Liver (tissue), 10 donors: ENCODE data around the gene LCMT1. TPM values are rescaled to one million over a fixed set of nuclear protein-coding genes. Genes with fewer than 3 reads are reported as not detected.

ENCODE experiments used
- DNase-seq: peaks from one replicate; pipeline ENCODE4 v3.0.0-alpha.2; 2017; ENCODE audit warnings: low spot score
- H3K27ac ChIP-seq, 2 donors: one replicate each; pipeline ENCODE4 v1.7.0; 2013; ENCODE audit warnings: inconsistent platforms in 2 of 2, low read length in 2 of 2, control low read depth in 1 of 2, low read depth in 1 of 2, mild to moderate bottlenecking in 1 of 2
- H3K27me3 ChIP-seq, 4 donors: one replicate each; pipeline versions ENCODE4 v1.6.1 to v1.7.0; 2013; ENCODE audit warnings: low read length in 3 of 4, inconsistent platforms in 1 of 4, mild to moderate bottlenecking in 1 of 4, moderate library complexity in 1 of 4; ENCODE audit not compliant: control insufficient read depth in 4 of 4, insufficient read depth in 4 of 4
- H3K36me3 ChIP-seq, 4 donors: one replicate each; pipeline versions ENCODE4 v1.6.1 to v1.7.0; 2013; ENCODE audit warnings: low read length in 3 of 4, mild to moderate bottlenecking in 3 of 4, low read depth in 1 of 4, moderate library complexity in 1 of 4; ENCODE audit not compliant: control insufficient read depth in 4 of 4, insufficient read depth in 3 of 4
- H3K4me1 ChIP-seq, 4 donors: one replicate each; pipeline versions ENCODE4 v1.6.1 to v1.7.0; 2013; ENCODE audit warnings: low read length in 3 of 4, mild to moderate bottlenecking in 3 of 4, moderate library complexity in 1 of 4; ENCODE audit not compliant: control insufficient read depth in 4 of 4, insufficient read depth in 4 of 4
- H3K4me3 ChIP-seq, 3 donors: one replicate each; pipeline versions ENCODE4 v1.6.1 to v1.7.0; 2013; ENCODE audit warnings: low read length in 3 of 3, control low read depth in 1 of 3, low read depth in 1 of 3, mild to moderate bottlenecking in 1 of 3
- H3K9ac ChIP-seq, 2 donors: one replicate each; pipeline ENCODE4 v1.7.0; 2013; ENCODE audit warnings: low read length in 2 of 2, mild to moderate bottlenecking in 2 of 2, moderate library complexity in 2 of 2, control low read depth in 1 of 2, low read depth in 1 of 2
- H3K9me3 ChIP-seq, 4 donors: one replicate each; pipeline versions ENCODE4 v1.6.1 to v1.7.0; 2013; ENCODE audit warnings: low read length in 3 of 4; ENCODE audit not compliant: control insufficient read depth in 4 of 4
- CTCF ChIP-seq: fragments of 150-350 bp; IDR thresholded peaks from 2 replicates; pipeline ENCODE4 v1.5.1; 2017; ENCODE audit warnings: improper control_type of control experiment, low read depth, low read length; ENCODE audit not compliant: missing input control
- EGR1 ChIP-seq, 2 donors: IDR thresholded peaks; 2 replicates each; pipeline ENCODE4 v1.6.1; 2016 to 2018; ENCODE audit warnings: antibody characterized with exemption in 2 of 2, low read depth in 2 of 2
- RAD21 ChIP-seq, 2 donors: IDR thresholded peaks; 2 replicates each; pipeline ENCODE4 v1.6.1; 2016; ENCODE audit warnings: antibody characterized with exemption in 2 of 2, mild to moderate bottlenecking in 2 of 2
- TAF1 ChIP-seq: conservative IDR thresholded peaks from 2 replicates; pipeline ENCODE4 v1.6.1; 2016; ENCODE audit warnings: antibody characterized with exemption, mild to moderate bottlenecking
- WGBS: extraction: QIAGEN DNeasy Blood & Tissue Kit; methylation state at CpG from one replicate; pipeline ENCODE4 v1.1.7; 2013; 5-methylcytosine and 5-hydroxymethylcytosine counted together
- polyA plus RNA-seq, 2 donors: library from polyadenylated mRNA; stranded (reverse) in 1 of 2; unstranded in 1 of 2; fragments of 200-250 nt in 1 of 2; fragments of >200 nt in 1 of 2; fragmentation: Nextera tagmentation in 1 of 2; extraction: Ambion mirVana in 1 of 2; gene quantifications; one replicate each; pipeline versions ENCODE4 v1.2.1 to v1.2.3, GENCODE V29; 2013 to 2015
- small RNA-seq: library from RNA; depleted of rRNA; stranded (forward); fragments of <200 nt; gene quantifications from one replicate; pipeline ENCODE3, GENCODE V24; 2014
- total RNA-seq, 2 donors: library from RNA; depleted of rRNA; stranded (reverse); fragments of >200 nt; gene quantifications; one replicate each; pipeline ENCODE4 v1.2.3, GENCODE V29; 2014
- TF ChIP-seq, protein P1 (sequence below): IDR thresholded peaks from 2 replicates; pipeline ENCODE4 v1.6.1; 2016; ENCODE audit warnings: antibody characterized with exemption
- TF ChIP-seq, protein P2 (sequence below): IDR thresholded peaks from 2 replicates; pipeline ENCODE4 v1.6.1; 2016; ENCODE audit warnings: antibody characterized with exemption
- donor health status: healthy.
- donor health status: healthy.
- donor health status: healthy.
- donor health status: healthy.
- donor health status: healthy.

The LCMT1 gene
- total and polyA plus RNA-seq, 4 donors, result 4.8 to 8.2 (median 6.6) TPM

- TF ChIP-seq CTCF, result no peak
Observed at GRCh38 chr16:25222959-25223358, 111.4 kb downstream of the LCMT1 start (continued).

GRCh38 chr16:25223964-25224363 lies 112.4 kb downstream of the LCMT1 start:
- Histone ChIP-seq H3K4me3 (no peak overlapping the region), H3K27me3 (no peaks in the 10 kb centered on the region), H3K36me3 (no peaks in the 10 kb centered on the region), H3K27ac (no peak overlapping the region), H3K4me1 (peaks cover 0 to 11% (median 6%) of the 10 kb centered on the region in 4 donors), H3K9me3 (no peaks in the 10 kb centered on the region), H3K9ac (no peak overlapping the region)
- 92% methylated on average over 6 of the region's 6 CpGs for WGBS
- DNase-seq, result no peak
- no peak for TF ChIP-seq TAF1
- TF ChIP-seq, protein P1, sequence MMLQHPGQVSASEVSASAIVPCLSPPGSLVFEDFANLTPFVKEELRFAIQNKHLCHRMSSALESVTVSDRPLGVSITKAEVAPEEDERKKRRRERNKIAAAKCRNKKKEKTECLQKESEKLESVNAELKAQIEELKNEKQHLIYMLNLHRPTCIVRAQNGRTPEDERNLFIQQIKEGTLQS, result no peak
- TF ChIP-seq, protein P2, sequence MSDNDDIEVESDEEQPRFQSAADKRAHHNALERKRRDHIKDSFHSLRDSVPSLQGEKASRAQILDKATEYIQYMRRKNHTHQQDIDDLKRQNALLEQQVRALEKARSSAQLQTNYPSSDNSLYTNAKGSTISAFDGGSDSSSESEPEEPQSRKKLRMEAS, result no peak

GRCh38 chr16:25224731-25225319 lies 113.3 kb downstream of the LCMT1 start:
- H3K27ac ChIP-seq, result no peak overlapping the region
- WGBS, result 78% methylated on average over 7 of the region's 7 CpGs
- no peak for DNase-seq
- H3K9ac ChIP-seq, result no peak overlapping the region
- TF ChIP-seq EGR1 (IDR thresholded peaks at IDR 0.05; ENCODE audit: low read depth in 2 of 2) (no peak), RAD21 (IDR thresholded peaks at IDR 0.05) (no peak)
- no peaks in the 10 kb centered on the region for H3K36me3 ChIP-seq
- H3K4me1 ChIP-seq, result peaks cover 0 to 7% (median 0%) of the 10 kb centered on the region in 4 donors
- no peak overlapping the region for H3K4me3 ChIP-seq
- no peaks in the 10 kb centered on the region for H3K9me3 ChIP-seq
- no peaks in the 10 kb centered on the region for H3K27me3 ChIP-seq

Small RNA genes within 50 kb of the gene (small RNA-seq; reads per million reads assigned to genes)
- not detected for gene RN7SL557P

Other genes with a start within 250 kb of the LCMT1 start
- 10 to 100 TPM; 21.0 to 21.9 TPM for gene ARHGAP17, start 96.4 kb upstream of the LCMT1 start, total RNA-seq
- 10 to 100 TPM in 1 of 2 donors, 1 to 10 TPM in 1; 9.7 to 11.3 TPM for gene ARHGAP17, start 96.4 kb upstream of the LCMT1 start, polyA plus RNA-seq
- under 1 TPM; 0.08 to 0.09 TPM for gene AQP8, start 105.2 kb downstream of the LCMT1 start, total RNA-seq
- not detected for gene AQP8, start 105.2 kb downstream of the LCMT1 start, polyA plus RNA-seq
- 1 to 10 TPM; 2.6 to 3.4 TPM for gene ZKSCAN2, start 146.1 kb downstream of the LCMT1 start, total RNA-seq
- gene ZKSCAN2, start 146.1 kb downstream of the LCMT1 start, polyA plus RNA-seq, result under 1 TPM; 0.47 to 0.89 TPM